ENCODE results near the gene POGZ. TPM values are rescaled to one million over a fixed set of nuclear protein-coding genes. Genes with fewer than 3 reads are reported as not detected.

POGZ gene
- total RNA-seq, 1 experiment from 2014 or later = 77.9 TPM

DNA sequence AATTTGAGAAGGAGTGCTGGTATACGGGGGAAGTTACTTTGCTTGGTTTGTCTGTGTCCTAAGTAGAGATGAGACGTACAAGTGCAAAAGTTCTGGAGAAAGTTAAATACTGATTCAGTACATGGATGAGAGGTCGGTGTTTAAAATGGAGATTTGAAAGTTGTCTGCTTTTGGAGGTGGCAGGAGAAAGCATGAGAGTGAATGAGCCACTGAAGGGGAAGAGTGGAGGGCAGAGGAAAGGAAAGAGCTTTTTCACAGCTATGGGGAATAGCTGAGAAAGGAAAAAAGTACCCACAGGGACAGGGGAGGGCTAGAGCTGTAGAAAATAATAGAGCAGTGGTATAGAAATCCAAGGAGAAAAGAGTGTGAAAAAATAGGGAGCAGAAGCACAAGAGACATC, 33.7 kb upstream of the POGZ start:
- Histone ChIP-seq H3K4me3 (ENCODE audit: low read length) (no peak overlapping the region), H3K27ac (ENCODE audit: low read length) (no peak overlapping the region), H3K27me3 (ENCODE audit: low read length) (no peaks in the 10 kb centered on the region), H3F3A (ENCODE audit: low read length, unreplicated experiment) (no peaks in the 10 kb centered on the region), H3K4me2 (ENCODE audit: low read length) (no peak overlapping the region), H3K4me1 (ENCODE audit: insufficient read depth, low read length) (peaks cover 16% of the 10 kb centered on the region), H3K9me2 (replicated peaks; ENCODE audit: low read length) (no peaks in the 10 kb centered on the region), H3K9me3 (ENCODE audit: low read length) (no peaks in the 10 kb centered on the region), H3K79me2 (ENCODE audit: low read length) (no peaks in the 10 kb centered on the region), H3K9ac (ENCODE audit: low read length) (no peak overlapping the region), H3K36me3 (ENCODE audit: low read depth, low read length) (no peaks in the 10 kb centered on the region), H2AFZ (ENCODE audit: low read length) (no peak overlapping the region), H4K20me1 (ENCODE audit: low read length) (no peaks in the 10 kb centered on the region)
- no peak for ATAC-seq
- intact Hi-C loops (cut with micrococcal nuclease) = no loop called here
- TF ChIP-seq EZH2phosphoT487 (IDR thresholded peaks at IDR 0.05; ENCODE audit: borderline replicate concordance, low read length) (no peak), EZH2 (IDR thresholded peaks at IDR 0.05; ENCODE audit: low read length, unreplicated experiment) (no peak)
- TF ChIP-seq, protein P1, sequence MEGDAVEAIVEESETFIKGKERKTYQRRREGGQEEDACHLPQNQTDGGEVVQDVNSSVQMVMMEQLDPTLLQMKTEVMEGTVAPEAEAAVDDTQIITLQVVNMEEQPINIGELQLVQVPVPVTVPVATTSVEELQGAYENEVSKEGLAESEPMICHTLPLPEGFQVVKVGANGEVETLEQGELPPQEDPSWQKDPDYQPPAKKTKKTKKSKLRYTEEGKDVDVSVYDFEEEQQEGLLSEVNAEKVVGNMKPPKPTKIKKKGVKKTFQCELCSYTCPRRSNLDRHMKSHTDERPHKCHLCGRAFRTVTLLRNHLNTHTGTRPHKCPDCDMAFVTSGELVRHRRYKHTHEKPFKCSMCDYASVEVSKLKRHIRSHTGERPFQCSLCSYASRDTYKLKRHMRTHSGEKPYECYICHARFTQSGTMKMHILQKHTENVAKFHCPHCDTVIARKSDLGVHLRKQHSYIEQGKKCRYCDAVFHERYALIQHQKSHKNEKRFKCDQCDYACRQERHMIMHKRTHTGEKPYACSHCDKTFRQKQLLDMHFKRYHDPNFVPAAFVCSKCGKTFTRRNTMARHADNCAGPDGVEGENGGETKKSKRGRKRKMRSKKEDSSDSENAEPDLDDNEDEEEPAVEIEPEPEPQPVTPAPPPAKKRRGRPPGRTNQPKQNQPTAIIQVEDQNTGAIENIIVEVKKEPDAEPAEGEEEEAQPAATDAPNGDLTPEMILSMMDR (conservative IDR thresholded peaks at IDR 0.05; ENCODE audit: low read depth, low read length) = no peak
- no peak for DNase-seq
- ChIA-PET CTCF (interaction anchor here (0.6 kb wide), 1 partner anchor 356 kb away, joined by 3 read pairs; no protein-coding TSS in a partner anchor), POLR2A (ENCODE audit: unreplicated experiment) (interaction anchor here (0.6 kb wide), 1 partner anchor 187 kb away, joined by 3 read pairs; no protein-coding TSS in a partner anchor)
- no TSS peak for BruUV-seq (replicated peaks)

DNA sequence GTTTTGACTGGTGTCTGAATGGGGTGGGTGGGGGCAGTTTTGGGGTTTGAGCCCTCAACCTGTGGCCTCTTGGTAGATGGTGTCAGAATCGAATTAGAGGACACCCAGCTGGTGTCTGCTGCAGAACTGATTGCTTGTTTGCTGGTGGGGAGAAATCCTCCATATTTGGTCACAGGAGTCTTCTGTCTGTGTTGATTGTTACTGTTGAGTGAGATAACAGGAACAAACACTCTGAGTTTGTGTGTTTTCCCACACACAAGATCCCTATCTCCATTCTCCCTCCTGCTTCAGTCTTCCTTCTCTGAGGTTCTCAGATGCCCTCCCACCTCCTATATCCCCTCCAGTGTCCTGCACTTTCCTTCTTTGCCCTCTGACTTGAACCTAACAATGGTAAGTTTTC, 32.8 kb upstream of the POGZ start:
- no peak overlapping the region for H3K9ac ChIP-seq (ENCODE audit: low read length)
- ATAC-seq = no peak
- intact Hi-C loops (cut with micrococcal nuclease) = no loop called here
- no peaks in the 10 kb centered on the region for H4K20me1 ChIP-seq (ENCODE audit: low read length)
- H3F3A ChIP-seq (ENCODE audit: low read length, unreplicated experiment) = no peaks in the 10 kb centered on the region
- no peaks in the 10 kb centered on the region for H3K79me2 ChIP-seq (ENCODE audit: low read length)
- CTCF ChIA-PET = no interaction called here
- BruUV-seq (replicated peaks) = no TSS peak
- no peak overlapping the region for H3K4me2 ChIP-seq (ENCODE audit: low read length)
- no peaks in the 10 kb centered on the region for H3K9me2 ChIP-seq (replicated peaks; ENCODE audit: low read length)
- H3K27ac ChIP-seq (ENCODE audit: low read length) = no peak overlapping the region
- POLR2A ChIA-PET (ENCODE audit: unreplicated experiment) = interaction anchor here (0.6 kb wide), 1 partner anchor 8 kb away, joined by 12 read pairs; no protein-coding TSS in a partner anchor
- no peak for DNase-seq
- peaks cover 16% of the 10 kb centered on the region for H3K4me1 ChIP-seq (ENCODE audit: insufficient read depth, low read length)
- H3K4me3 ChIP-seq (ENCODE audit: low read length) = no peak overlapping the region
- H2AFZ ChIP-seq (ENCODE audit: low read length) = no peak overlapping the region
- H3K9me3 ChIP-seq (ENCODE audit: low read length) = no peaks in the 10 kb centered on the region
- no peaks in the 10 kb centered on the region for H3K27me3 ChIP-seq (ENCODE audit: low read length)
- TF ChIP-seq, protein P1 (conservative IDR thresholded peaks at IDR 0.05; ENCODE audit: low read depth, low read length) = no peak
- TF ChIP-seq EZH2 (IDR thresholded peaks at IDR 0.05; ENCODE audit: low read length, unreplicated experiment) (no peak), EZH2phosphoT487 (IDR thresholded peaks at IDR 0.05; ENCODE audit: borderline replicate concordance, low read length) (no peak)
- no peaks in the 10 kb centered on the region for H3K36me3 ChIP-seq (ENCODE audit: low read depth, low read length)

DNA sequence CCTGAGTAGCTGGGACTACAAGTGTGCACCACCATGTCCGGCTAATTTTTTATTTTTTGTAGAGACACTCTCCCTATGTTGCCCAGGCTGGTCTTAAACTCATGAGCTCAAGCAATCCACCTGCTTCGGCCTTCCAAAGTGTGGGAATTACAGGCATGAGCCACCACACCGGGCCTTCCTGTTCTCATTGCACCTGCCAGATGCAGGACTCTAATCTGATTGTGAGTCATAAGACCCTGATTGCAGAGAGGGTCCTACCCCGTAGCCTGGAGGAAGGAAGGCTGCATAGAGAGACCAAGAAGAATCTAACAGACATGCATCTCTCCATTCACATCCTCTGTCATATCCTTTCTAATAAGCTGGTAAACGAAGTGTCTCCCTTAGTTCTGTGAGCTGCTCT, 32.3 kb upstream of the POGZ start:
- Histone ChIP-seq H4K20me1 (ENCODE audit: low read length) (no peaks in the 10 kb centered on the region), H3K4me2 (ENCODE audit: low read length) (no peak overlapping the region), H2AFZ (ENCODE audit: low read length) (no peak overlapping the region), H3K4me3 (ENCODE audit: low read length) (no peak overlapping the region), H3K27ac (ENCODE audit: low read length) (no peak overlapping the region), H3K79me2 (ENCODE audit: low read length) (no peaks in the 10 kb centered on the region), H3K27me3 (ENCODE audit: low read length) (no peaks in the 10 kb centered on the region), H3F3A (ENCODE audit: low read length, unreplicated experiment) (no peaks in the 10 kb centered on the region), H3K9me2 (replicated peaks; ENCODE audit: low read length) (no peaks in the 10 kb centered on the region), H3K36me3 (ENCODE audit: low read depth, low read length) (no peaks in the 10 kb centered on the region), H3K4me1 (ENCODE audit: insufficient read depth, low read length) (peaks cover 16% of the 10 kb centered on the region), H3K9me3 (ENCODE audit: low read length) (no peaks in the 10 kb centered on the region), H3K9ac (ENCODE audit: low read length) (no peak overlapping the region)
- intact Hi-C loops (cut with micrococcal nuclease) = no loop called here
- ChIA-PET CTCF (no interaction called here), POLR2A (ENCODE audit: unreplicated experiment) (interaction anchor here (0.6 kb wide), 1 partner anchor 8 kb away, joined by 12 read pairs; no protein-coding TSS in a partner anchor)
- DNase-seq (no peak), ATAC-seq (no peak)
- no peak for TF ChIP-seq EZH2 (IDR thresholded peaks at IDR 0.05; ENCODE audit: low read length, unreplicated experiment)
- no peak for TF ChIP-seq EZH2phosphoT487 (IDR thresholded peaks at IDR 0.05; ENCODE audit: borderline replicate concordance, low read length)
- BruUV-seq (replicated peaks) = no TSS peak
